IMR-90 (cell line): ENCODE results near the gene NR6A1. TPM values are rescaled to one million over a fixed set of nuclear protein-coding genes. Genes with fewer than 3 reads are reported as not detected.

Source experiments
- ATAC-seq: fragments of 200-7000 bp; cut with Tn5 transposase; 2 replicates; pipeline ENCODE4 v1.9.1; 2020; ENCODE audit warnings: low read depth, mild to moderate bottlenecking, moderate library complexity
- BruUV-seq: library from RNA; stranded (reverse); fragments of 400-500 nt; replicated peaks from 2 replicates; lab custom pipeline; 2021; lab: Mats Ljungman, UMichigan
- CTCF ChIA-PET: fragments of 300-600 bp; formaldehyde crosslinking; extraction: SDS; loops from one replicate; lab custom pipeline; 2021; ENCODE audit warnings: antibody characterized with exemption; lab: Yijun Ruan, JAX
- POLR2A ChIA-PET: fragments of 300-600 bp; sonication (Branson Sonifier 250); formaldehyde crosslinking; loops from one replicate; lab custom pipeline; 2022; ENCODE audit warnings: antibody characterized with exemption; ENCODE audit not compliant: unreplicated experiment; lab: Charles Lee
- DNase-seq: peaks from one replicate; pipeline ENCODE4 v3.0.0; 2013
- H2AFZ ChIP-seq: replicated peaks from 2 replicates; pipeline ENCODE3; 2013; ENCODE audit warnings: low read length, mild to moderate bottlenecking; ENCODE audit not compliant: poor library complexity
- H2AK5ac ChIP-seq: 2 replicates; pipeline ENCODE4 v1.6.1; 2013; ENCODE audit warnings: low read depth, low read length, inconsistent platforms
- H2AK9ac ChIP-seq: replicated peaks from 2 replicates; pipeline ENCODE3; 2013; ENCODE audit warnings: mild to moderate bottlenecking, low read depth, low read length, moderate library complexity; ENCODE audit not compliant: poor library complexity
- H2BK120ac ChIP-seq: 2 replicates; pipeline ENCODE4 v1.6.1; 2013; ENCODE audit warnings: low read depth, low read length, inconsistent platforms
- H2BK15ac ChIP-seq: 3 replicates; pipeline ENCODE4 v1.6.1; 2013; ENCODE audit warnings: low read depth, low read length, inconsistent platforms
- H2BK20ac ChIP-seq: 2 replicates; pipeline ENCODE4 v1.6.1; 2013; ENCODE audit warnings: low read depth, mild to moderate bottlenecking, inconsistent platforms, low read length, moderate library complexity
- H2BK5ac ChIP-seq: 2 replicates; pipeline ENCODE4 v1.6.1; 2013; ENCODE audit warnings: mild to moderate bottlenecking, low read depth, low read length, inconsistent platforms; ENCODE audit not compliant: poor library complexity, severe bottlenecking
- H3K14ac ChIP-seq: replicated peaks from 2 replicates; pipeline ENCODE4 v1.6.1; 2013; ENCODE audit warnings: low read depth, low read length, inconsistent platforms
- H3K18ac ChIP-seq: 2 replicates; pipeline ENCODE4 v1.6.1; 2013; ENCODE audit warnings: low read depth, low read length, control low read depth
- H3K23ac ChIP-seq: 2 replicates; pipeline ENCODE4 v1.6.1; 2013; ENCODE audit warnings: low read depth, low read length, inconsistent platforms
- H3K27ac ChIP-seq: 2 replicates; pipeline ENCODE4 v1.5.1; 2013; ENCODE audit warnings: mild to moderate bottlenecking, control low read depth, low read length; ENCODE audit not compliant: insufficient read depth
- H3K27me3 ChIP-seq: 2 replicates; pipeline ENCODE4 v1.6.1; 2013; ENCODE audit warnings: low read length; ENCODE audit not compliant: control insufficient read depth, insufficient read depth
- H3K36me3 ChIP-seq: 2 replicates; pipeline ENCODE4 v1.6.1; 2013; ENCODE audit warnings: low read length, mixed read lengths; ENCODE audit not compliant: control insufficient read depth, insufficient read depth
- H3K4ac ChIP-seq: 2 replicates; pipeline ENCODE4 v1.6.1; 2013; ENCODE audit warnings: low read depth, low read length, inconsistent platforms
- H3K4me1 ChIP-seq: 2 replicates; pipeline ENCODE4 v1.6.1; 2013; ENCODE audit warnings: low read length, mixed read lengths; ENCODE audit not compliant: control insufficient read depth, insufficient read depth
- H3K4me2 ChIP-seq: 2 replicates; pipeline ENCODE4 v1.6.1; 2013; ENCODE audit warnings: low read depth, mild to moderate bottlenecking, control low read depth, low read length, moderate library complexity
- H3K4me3 ChIP-seq: 2 replicates; pipeline ENCODE4 v1.5.1; 2013; ENCODE audit warnings: low read depth, mild to moderate bottlenecking, control low read depth, low read length, moderate library complexity; ENCODE audit not compliant: insufficient read depth
- H3K56ac ChIP-seq: 2 replicates; pipeline ENCODE4 v1.6.1; 2013; ENCODE audit warnings: low read length, inconsistent platforms; ENCODE audit not compliant: insufficient read depth; ENCODE audit errors: extremely low read depth
- H3K79me1 ChIP-seq, 2 experiments: 2 replicates each; pipeline ENCODE4 v1.6.1; 2013; ENCODE audit warnings: low read length in 2 of 2, inconsistent platforms in 1 of 2, low read depth in 1 of 2
- H3K9ac ChIP-seq: 2 replicates; pipeline ENCODE4 v1.6.1; 2013; ENCODE audit warnings: low read depth, low read length, control low read depth
- H3K9me1 ChIP-seq: 2 replicates; pipeline ENCODE4 v1.6.1; 2013; ENCODE audit warnings: low read length, inconsistent platforms; ENCODE audit not compliant: insufficient read depth
- H3K9me3 ChIP-seq: 2 replicates; pipeline ENCODE4 v1.6.1; 2013; ENCODE audit warnings: low read length; ENCODE audit not compliant: control insufficient read depth, insufficient read depth
- H4K20me1 ChIP-seq: 2 replicates; pipeline ENCODE4 v1.6.1; 2013; ENCODE audit warnings: low read length, inconsistent platforms; ENCODE audit not compliant: insufficient read depth
- H4K5ac ChIP-seq: 2 replicates; pipeline ENCODE4 v1.6.1; 2013; ENCODE audit warnings: mild to moderate bottlenecking, low read depth, low read length, control low read depth
- H4K8ac ChIP-seq, 2 experiments: 2 replicates each; pipeline ENCODE4 v1.6.1; 2013; ENCODE audit warnings: low read depth in 2 of 2, low read length in 2 of 2, control low read depth in 1 of 2, inconsistent platforms in 1 of 2
- H4K91ac ChIP-seq: 2 replicates; pipeline ENCODE4 v1.6.1; 2013; ENCODE audit warnings: low read depth, low read length, inconsistent platforms; ENCODE audit not compliant: insufficient read depth
- CEBPB ChIP-seq: IDR thresholded peaks from 2 replicates; pipeline ENCODE4 v1.6.1; 2012; ENCODE audit warnings: low read depth, low read length, improper control_type of control experiment
- WGBS, 2 experiments: methylation state at CpG; one replicate each; pipeline versions ENCODE4 v1.1.5 to v1.1.7; 2013; ENCODE audit warnings: missing lambda C conversion rate in 2 of 2; ENCODE audit not compliant: insufficient read length in 1 of 2; ENCODE audit errors: extremely low coverage in 2 of 2; 5-methylcytosine and 5-hydroxymethylcytosine counted together
- dilution Hi-C: fragments of 300-500 bp; cut with HindIII; formaldehyde crosslinking; loops from one replicate; pipeline ENCODE4 v1.14.3; 2018; ENCODE audit warnings: low sequenced_read_pairs; ENCODE audit not compliant: unreplicated experiment
- in situ Hi-C: fragments of 300-500 bp; cut with MboI; formaldehyde crosslinking; loops from 3 replicates; pipeline ENCODE4 v1.14.3; 2019; ENCODE audit warnings: low sequenced_read_pairs, inconsistent platforms, mixed read lengths
- intact Hi-C: fragments of 100-400 bp; cut with micrococcal nuclease; formaldehyde crosslinking; loops from 2 replicates; pipeline ENCODE4 v1.10.0; 2022
- polyA plus RNA-seq, 3 experiments: library from polyadenylated mRNA; depleted of rRNA; stranded (reverse); fragments of >200 nt; gene quantifications; 2 replicates each; pipeline ENCODE4 v1.2.3, GENCODE V29; 2012; ENCODE audit warnings: low replicate concordance in 1 of 3
- total RNA-seq: library from RNA; depleted of rRNA; stranded (reverse); fragments of >200 nt; gene quantifications from 2 replicates; pipeline ENCODE4 v1.2.3, GENCODE V29; 2012
- TF ChIP-seq, protein P1 (sequence below): fragments of 150-350 bp; IDR thresholded peaks from 2 replicates; pipeline ENCODE4 v1.6.1; 2016; ENCODE audit warnings: low read depth, mild to moderate bottlenecking, low read length, moderate library complexity, borderline replicate concordance
- TF ChIP-seq, protein P2 (sequence below): conservative IDR thresholded peaks from 2 replicates; pipeline ENCODE4 v1.5.1; 2012; ENCODE audit warnings: mild to moderate bottlenecking, low read depth, low read length, improper control_type of control experiment

Gene NR6A1
- total and polyA plus RNA-seq, 2 of the 4 experiments (the other 2 are of a cell fraction), result 0.14 to 0.36 TPM

DNA sequence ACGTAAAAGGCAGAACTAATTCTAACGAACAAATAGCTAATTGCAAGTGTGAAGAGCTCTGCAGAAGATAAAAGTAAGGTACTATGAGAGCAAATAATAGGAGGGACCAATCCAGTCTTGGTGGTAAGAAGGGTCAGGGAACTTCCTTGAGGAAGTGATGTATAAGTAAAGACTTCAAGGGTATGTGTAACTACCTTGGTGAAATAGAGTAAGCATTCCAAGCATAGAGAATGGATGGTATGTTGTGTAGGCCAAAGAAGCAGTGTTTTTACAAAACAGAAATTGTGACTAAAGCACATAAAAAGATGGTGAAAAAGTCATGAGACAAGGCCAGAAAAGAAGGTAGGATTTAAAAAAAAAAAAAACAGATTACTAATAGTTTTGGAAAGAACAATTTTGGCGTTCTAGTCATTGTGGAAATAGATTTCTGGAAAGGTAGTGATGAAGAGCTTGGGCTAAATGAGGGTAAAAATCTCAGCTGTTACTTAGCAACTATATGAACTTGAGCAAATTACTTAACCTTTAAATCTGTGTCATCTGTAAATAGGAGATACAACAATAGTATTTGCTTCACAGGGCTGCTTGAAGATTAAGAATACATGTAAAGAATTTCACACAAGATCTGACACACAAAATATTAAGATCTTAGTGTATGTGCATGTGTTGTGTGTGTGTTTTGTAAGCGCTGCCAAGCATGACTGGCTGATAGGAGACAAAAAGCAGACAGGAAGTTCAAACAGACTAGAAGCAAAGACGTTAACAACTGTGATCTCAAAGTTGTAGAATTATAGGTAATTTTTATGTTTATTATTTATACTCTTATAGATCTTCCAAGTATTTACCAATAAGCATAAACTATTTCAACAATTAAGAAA is 73.5 kb downstream of the NR6A1 start:
- Histone ChIP-seq H3K4me3 (no peak overlapping the region), H2AFZ (no peak overlapping the region), H3K9me3 (no peaks in the 10 kb centered on the region), H4K20me1 (no peaks in the 10 kb centered on the region), H2BK20ac (peak overlapping the region; percentile 21; the same call in 1 of the 2 replicates), H4K91ac (peak overlapping the region; percentile 64; the same call in 1 of the 2 replicates), H4K5ac (peak overlapping the region; percentile 82; the same call in 1 of the 2 replicates), H2AK9ac (no peak overlapping the region), H3K27me3 (no peaks in the 10 kb centered on the region), H3K79me1 (peaks cover 13 to 42% of the 10 kb centered on the region in 2 experiments), H3K9ac (peak overlapping the region; percentile 55; the same call in 1 of the 2 replicates), H2AK5ac (peak overlapping the region; percentile 57; the same call in 1 of the 2 replicates), H2BK5ac (peak overlapping the region; percentile 97), H3K14ac (peak overlapping the region; percentile 13), H4K8ac (peak overlapping the region; percentile 52 to 67; a peak in 3 of 4 replicates), H3K4me2 (peak overlapping the region; percentile 54; the same call in 1 of the 2 replicates), H3K9me1 (peaks cover 15% of the 10 kb centered on the region), H3K36me3 (peaks cover 2% of the 10 kb centered on the region; the same call in 1 of the 2 replicates), H3K4ac (peak overlapping the region; percentile 72), H3K56ac (peak overlapping the region; percentile 55), H2BK15ac (peak overlapping the region; percentile 33; the same call in 2 of the 3 replicates), H3K4me1 (peaks cover 21% of the 10 kb centered on the region), H2BK120ac (peak overlapping the region; percentile 78), H3K18ac (peak overlapping the region; percentile 92), H3K23ac (peak overlapping the region; percentile 7; the same call in 1 of the 2 replicates), H3K27ac (peak overlapping the region; percentile 51)
- no peak; the same call in 1 of the 2 replicates for ATAC-seq
- WGBS, 2 experiments, result 100% methylated on average over 1 of the region's 5 CpGs; no CpG with 5 or more reads in 1 of the 2 experiments
- ChIA-PET POLR2A (no interaction called here), CTCF (interaction anchor here (0.6 to 0.7 kb wide), 3 partner anchors 10 to 81 kb away, joined by 3 to 4 read pairs (median 3); no protein-coding TSS in a partner anchor)
- in situ Hi-C loops (no loop called here), intact Hi-C loops (no loop called here), dilution Hi-C loops (no loop called here)
- TF ChIP-seq, protein P1, sequence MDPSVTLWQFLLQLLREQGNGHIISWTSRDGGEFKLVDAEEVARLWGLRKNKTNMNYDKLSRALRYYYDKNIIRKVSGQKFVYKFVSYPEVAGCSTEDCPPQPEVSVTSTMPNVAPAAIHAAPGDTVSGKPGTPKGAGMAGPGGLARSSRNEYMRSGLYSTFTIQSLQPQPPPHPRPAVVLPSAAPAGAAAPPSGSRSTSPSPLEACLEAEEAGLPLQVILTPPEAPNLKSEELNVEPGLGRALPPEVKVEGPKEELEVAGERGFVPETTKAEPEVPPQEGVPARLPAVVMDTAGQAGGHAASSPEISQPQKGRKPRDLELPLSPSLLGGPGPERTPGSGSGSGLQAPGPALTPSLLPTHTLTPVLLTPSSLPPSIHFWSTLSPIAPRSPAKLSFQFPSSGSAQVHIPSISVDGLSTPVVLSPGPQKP, result no peak
- peak; percentile 17; the same call in 1 of the 2 replicates for TF ChIP-seq CEBPB
- TF ChIP-seq, protein P2, sequence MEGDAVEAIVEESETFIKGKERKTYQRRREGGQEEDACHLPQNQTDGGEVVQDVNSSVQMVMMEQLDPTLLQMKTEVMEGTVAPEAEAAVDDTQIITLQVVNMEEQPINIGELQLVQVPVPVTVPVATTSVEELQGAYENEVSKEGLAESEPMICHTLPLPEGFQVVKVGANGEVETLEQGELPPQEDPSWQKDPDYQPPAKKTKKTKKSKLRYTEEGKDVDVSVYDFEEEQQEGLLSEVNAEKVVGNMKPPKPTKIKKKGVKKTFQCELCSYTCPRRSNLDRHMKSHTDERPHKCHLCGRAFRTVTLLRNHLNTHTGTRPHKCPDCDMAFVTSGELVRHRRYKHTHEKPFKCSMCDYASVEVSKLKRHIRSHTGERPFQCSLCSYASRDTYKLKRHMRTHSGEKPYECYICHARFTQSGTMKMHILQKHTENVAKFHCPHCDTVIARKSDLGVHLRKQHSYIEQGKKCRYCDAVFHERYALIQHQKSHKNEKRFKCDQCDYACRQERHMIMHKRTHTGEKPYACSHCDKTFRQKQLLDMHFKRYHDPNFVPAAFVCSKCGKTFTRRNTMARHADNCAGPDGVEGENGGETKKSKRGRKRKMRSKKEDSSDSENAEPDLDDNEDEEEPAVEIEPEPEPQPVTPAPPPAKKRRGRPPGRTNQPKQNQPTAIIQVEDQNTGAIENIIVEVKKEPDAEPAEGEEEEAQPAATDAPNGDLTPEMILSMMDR, result no peak
- peak; percentile 61 for DNase-seq
- BruUV-seq, result TSS peak; percentile 79
